ENCODE measurements around the gene CEP128. TPM values are rescaled to one million over a fixed set of nuclear protein-coding genes. Genes with fewer than 3 reads are reported as not detected.

The CEP128 gene
- total and polyA plus RNA-seq, 8 donors: 4.8 to 10.1 (median 7.5) TPM

GRCh38 chr14:80958939-80959338, 17.4 kb upstream of the CEP128 start:
- H3K27ac ChIP-seq: no peak overlapping the region
- H3K27me3 ChIP-seq: peaks cover 0 to 13% of the 10 kb centered on the region in 2 donors
- intact Hi-C loops (cut with DNase I): loop anchor here in 1 of 2 donors (10.0 kb wide), 1 partner anchor 206 kb away; no protein-coding TSS in a partner anchor
- H3K4me3 ChIP-seq: no peak overlapping the region
- no peaks in the 10 kb centered on the region for H3K36me3 ChIP-seq
- H3K9me3 ChIP-seq: no peaks in the 10 kb centered on the region
- no peak for ATAC-seq
- H3K4me1 ChIP-seq: peaks cover 5 to 11% of the 10 kb centered on the region in 2 donors
- no peak for TF ChIP-seq CTCF (IDR thresholded peaks at IDR 0.05)
- DNase-seq: no peak

DNA sequence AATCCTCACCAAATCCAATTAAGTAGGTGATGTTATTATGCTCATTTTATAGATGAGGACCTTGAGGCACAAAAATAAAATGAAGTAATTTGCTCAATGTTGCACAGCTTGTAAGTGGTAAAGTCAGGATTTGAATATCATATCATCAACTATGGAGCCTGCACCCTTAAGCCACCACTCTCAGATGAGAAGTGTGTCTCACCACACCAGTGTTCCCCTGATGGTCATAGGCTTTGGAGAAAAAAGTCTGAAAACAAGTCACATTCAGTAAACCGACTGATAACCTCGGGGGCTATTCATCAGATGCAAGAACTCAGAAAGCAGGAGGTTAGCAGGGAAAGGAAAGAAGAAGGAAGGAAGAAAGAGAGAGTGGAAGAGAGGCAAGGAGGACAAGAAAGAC, 16.7 kb upstream of the CEP128 start:
- no peak for TF ChIP-seq CTCF (IDR thresholded peaks at IDR 0.05)
- no peaks in the 10 kb centered on the region for H3K9me3 ChIP-seq
- peaks cover 5 to 11% of the 10 kb centered on the region in 2 donors for H3K4me1 ChIP-seq
- intact Hi-C loops (cut with DNase I): loop anchor here in 1 of 2 donors (10.0 kb wide), 1 partner anchor 207 kb away; no protein-coding TSS in a partner anchor
- ATAC-seq (no peak), DNase-seq (no peak)
- H3K27me3 ChIP-seq: peaks cover 0 to 13% of the 10 kb centered on the region in 2 donors
- H3K36me3 ChIP-seq: no peaks in the 10 kb centered on the region
- H3K27ac ChIP-seq: no peak overlapping the region
- no peak overlapping the region for H3K4me3 ChIP-seq

DNA sequence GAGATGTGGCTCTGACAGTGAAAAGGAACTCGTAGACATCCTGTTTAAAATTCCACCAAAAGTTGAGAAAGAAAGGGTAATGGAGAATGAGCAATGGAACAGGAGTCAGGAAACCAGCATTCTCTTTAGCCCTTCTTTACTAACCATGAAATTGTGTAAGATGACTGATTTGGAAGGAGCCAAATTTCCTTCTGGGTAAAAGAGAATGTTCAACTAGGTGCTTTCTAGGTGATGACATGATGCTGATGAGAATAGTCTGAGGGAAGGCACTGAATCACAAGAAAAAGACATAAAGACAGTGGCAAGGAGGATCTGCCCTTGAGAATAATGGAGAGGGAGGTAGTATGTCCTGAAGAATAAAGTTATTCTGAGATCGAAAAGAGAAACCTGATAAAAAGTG, 16.1 kb upstream of the CEP128 start:
- DNase-seq (no peak), ATAC-seq (no peak)
- Histone ChIP-seq H3K4me3 (no peak overlapping the region), H3K27ac (no peak overlapping the region), H3K36me3 (no peaks in the 10 kb centered on the region), H3K4me1 (peaks cover 5 to 11% of the 10 kb centered on the region in 2 donors), H3K9me3 (no peaks in the 10 kb centered on the region), H3K27me3 (peaks cover 0 to 13% of the 10 kb centered on the region in 2 donors)
- no peak for TF ChIP-seq CTCF (IDR thresholded peaks at IDR 0.05)
- intact Hi-C loops (cut with DNase I): loop anchor here in 1 of 2 donors (10.0 kb wide), 1 partner anchor 207 kb away; no protein-coding TSS in a partner anchor

DNA sequence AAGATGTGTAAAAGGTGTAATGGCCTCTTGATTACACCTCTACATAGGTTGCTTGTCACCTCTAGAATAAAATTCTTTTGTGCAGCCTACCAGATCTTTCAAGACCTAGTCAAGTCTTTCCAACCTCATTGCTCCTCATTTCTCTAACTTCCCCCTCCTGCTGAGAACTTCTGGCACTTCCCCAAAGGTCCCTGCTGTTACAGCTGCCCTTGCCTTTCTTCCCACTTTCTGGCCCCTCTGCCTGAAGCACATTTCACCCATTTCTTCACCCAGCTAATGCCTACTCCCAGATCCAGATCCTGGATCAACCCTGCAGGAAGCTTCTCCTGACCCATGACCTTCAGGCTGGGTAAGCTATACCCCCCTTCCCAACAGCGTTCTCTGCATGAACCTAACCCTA, 15.4 kb upstream of the CEP128 start:
- no peak overlapping the region for H3K4me3 ChIP-seq
- ATAC-seq: no peak
- H3K27me3 ChIP-seq: peaks cover 0 to 13% of the 10 kb centered on the region in 2 donors
- no peak for TF ChIP-seq CTCF (IDR thresholded peaks at IDR 0.05)
- H3K4me1 ChIP-seq: peaks cover 5 to 11% of the 10 kb centered on the region in 2 donors
- DNase-seq: peak in 1 of 4 donors; percentile 35
- H3K36me3 ChIP-seq: no peaks in the 10 kb centered on the region
- H3K9me3 ChIP-seq: no peaks in the 10 kb centered on the region
- no peak overlapping the region for H3K27ac ChIP-seq
- intact Hi-C loops (cut with DNase I): loop anchor here in 1 of 2 donors (10.0 kb wide), 1 partner anchor 208 kb away; no protein-coding TSS in a partner anchor

GRCh38 chr14:80956102-80956501, 14.6 kb upstream of the CEP128 start:
- peaks cover 0 to 13% of the 10 kb centered on the region in 2 donors for H3K27me3 ChIP-seq
- TF ChIP-seq CTCF (IDR thresholded peaks at IDR 0.05): no peak
- ATAC-seq (no peak), DNase-seq (no peak)
- no peaks in the 10 kb centered on the region for H3K9me3 ChIP-seq
- H3K27ac ChIP-seq: no peak overlapping the region
- intact Hi-C loops (cut with DNase I): loop anchor here in 1 of 2 donors (10.0 kb wide), 1 partner anchor 209 kb away; no protein-coding TSS in a partner anchor
- H3K4me1 ChIP-seq: peaks cover 5 to 11% of the 10 kb centered on the region in 2 donors
- H3K36me3 ChIP-seq: no peaks in the 10 kb centered on the region
- no peak overlapping the region for H3K4me3 ChIP-seq
